CD8-positive, alpha-beta memory T cell (primary cell): Measurements from ENCODE around the gene SCAPER. TPM values are rescaled to one million over a fixed set of nuclear protein-coding genes. Genes with fewer than 3 reads are reported as not detected.
A peak's percentile ranks its signal among the peaks of the same experiment; 100 is the strongest.

Experiments
- CTCF ChIA-PET: fragments of 350-600 bp; sonication (Branson Sonifier 250); formaldehyde crosslinking; loops from one replicate; lab custom pipeline; 2021; ENCODE audit warnings: antibody characterized with exemption; lab: Charles Lee
- POLR2A ChIA-PET: fragments of 350-600 bp; sonication (Branson Sonifier 250); formaldehyde crosslinking; loops from one replicate; lab custom pipeline; 2021; ENCODE audit warnings: antibody characterized with exemption; lab: Charles Lee
- DNase-seq, 5 donors: peaks; one replicate each; pipeline versions ENCODE4 v3.0.0 to v3.0.0-alpha.2; 2020 to 2022; ENCODE audit warnings: mixed read lengths in 1 of 5
- H3K27ac ChIP-seq: one replicate; pipeline ENCODE4 v1.7.0; 2013; ENCODE audit warnings: low read depth, mild to moderate bottlenecking, low read length, moderate library complexity
- H3K27me3 ChIP-seq: 2 replicates; pipeline ENCODE4 v1.7.0; 2013; ENCODE audit warnings: low read length, mild to moderate bottlenecking; ENCODE audit not compliant: insufficient read depth, poor library complexity, severe bottlenecking
- H3K36me3 ChIP-seq: 2 replicates; pipeline ENCODE4 v1.7.0; 2013; ENCODE audit warnings: mild to moderate bottlenecking, low read length, moderate library complexity; ENCODE audit not compliant: insufficient read depth
- H3K4me1 ChIP-seq: 2 replicates; pipeline ENCODE4 v1.7.0; 2013; ENCODE audit warnings: mild to moderate bottlenecking, low read length, moderate library complexity; ENCODE audit not compliant: insufficient read depth
- H3K4me3 ChIP-seq: 2 replicates; pipeline ENCODE4 v1.7.0; 2013; ENCODE audit warnings: mild to moderate bottlenecking, low read length
- H3K9me3 ChIP-seq: 2 replicates; pipeline ENCODE4 v1.7.0; 2013; ENCODE audit warnings: mild to moderate bottlenecking, low read length
- H3K27ac Mint-ChIP-seq, 8 donors: one replicate each; pipeline ENCODE4 v1.8.0; 2020 to 2021; ENCODE audit warnings: mixed read lengths in 8 of 8, mild to moderate bottlenecking in 6 of 8, inconsistent platforms in 3 of 8, moderate library complexity in 3 of 8
- H3K27me3 Mint-ChIP-seq, 2 donors: one replicate each; pipeline ENCODE4 v1.8.0; 2020 to 2021; ENCODE audit warnings: mixed read lengths in 2 of 2, mild to moderate bottlenecking in 1 of 2, moderate library complexity in 1 of 2
- H3K36me3 Mint-ChIP-seq, 3 donors: one replicate each; pipeline ENCODE4 v1.8.0; 2020 to 2021; ENCODE audit warnings: mixed read lengths in 3 of 3, inconsistent platforms in 1 of 3, mild to moderate bottlenecking in 1 of 3
- H3K4me1 Mint-ChIP-seq, 3 donors: one replicate each; pipeline ENCODE4 v1.8.0; 2020 to 2021; ENCODE audit warnings: mixed read lengths in 3 of 3, inconsistent platforms in 1 of 3, mild to moderate bottlenecking in 1 of 3
- H3K4me3 Mint-ChIP-seq, 7 donors: one replicate each; pipeline ENCODE4 v1.8.0; 2020 to 2021; ENCODE audit warnings: mixed read lengths in 7 of 7, mild to moderate bottlenecking in 6 of 7, moderate library complexity in 4 of 7, inconsistent platforms in 2 of 7
- H3K9me3 Mint-ChIP-seq, 5 donors: one replicate each; pipeline ENCODE4 v1.8.0; 2020 to 2022; ENCODE audit warnings: mixed read lengths in 5 of 5, mild to moderate bottlenecking in 3 of 5, moderate library complexity in 2 of 5, inconsistent platforms in 1 of 5
- polyA plus RNA-seq: library from polyadenylated mRNA; unstranded; fragments of 300-500 nt; fragmentation: Illumina TruSeq; gene quantifications from one replicate; pipeline ENCODE4 v1.2.3, GENCODE V29; 2021
- total RNA-seq, 2 experiments: library from RNA; stranded (reverse); gene quantifications; one replicate each; pipeline ENCODE4 v1.2.3, GENCODE V29; 2021

The SCAPER gene
- total and polyA plus RNA-seq, 3 experiments from 2014 or later: 15.5 to 26.6 (median 16.0) TPM

DNA sequence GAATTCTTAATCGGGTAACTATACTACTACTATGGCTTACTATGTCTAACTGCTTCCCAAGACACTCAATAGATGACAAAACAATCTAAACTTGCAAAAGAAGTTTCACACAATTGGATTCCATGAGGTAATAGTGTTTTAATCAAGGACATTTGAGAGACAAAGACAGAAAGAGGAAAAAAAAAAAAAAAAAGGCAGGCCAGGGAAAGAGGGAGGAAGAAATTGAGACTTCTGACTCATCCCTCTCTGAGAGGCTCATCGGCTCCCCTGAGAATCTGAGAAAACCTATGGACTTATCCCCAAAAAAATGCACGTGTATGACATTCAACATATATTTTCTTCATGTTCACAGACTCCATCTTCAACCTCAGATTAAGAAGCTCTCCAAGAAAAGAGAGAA, 61.0 kb downstream of the SCAPER start:
- DNase-seq: no peak
- Mint-ChIP-seq H3K4me3 (no peak overlapping the region), H3K27me3 (no peaks in the 10 kb centered on the region), H3K4me1 (peaks cover 19 to 40% (median 33%) of the 10 kb centered on the region in 3 donors), H3K27ac (peak overlapping the region in 1 of 8 donors; percentile 30), H3K9me3 (no peaks in the 10 kb centered on the region), H3K36me3 (peaks cover 4 to 26% (median 11%) of the 10 kb centered on the region in 3 donors)
- no peak overlapping the region for H3K27ac ChIP-seq
- POLR2A ChIA-PET: no interaction called here
- no peaks in the 10 kb centered on the region for H3K27me3 ChIP-seq
- H3K36me3 ChIP-seq: no peaks in the 10 kb centered on the region
- no peak overlapping the region for H3K4me3 ChIP-seq
- H3K9me3 ChIP-seq: no peaks in the 10 kb centered on the region
- no peaks in the 10 kb centered on the region for H3K4me1 ChIP-seq
- CTCF ChIA-PET: no interaction called here

DNA sequence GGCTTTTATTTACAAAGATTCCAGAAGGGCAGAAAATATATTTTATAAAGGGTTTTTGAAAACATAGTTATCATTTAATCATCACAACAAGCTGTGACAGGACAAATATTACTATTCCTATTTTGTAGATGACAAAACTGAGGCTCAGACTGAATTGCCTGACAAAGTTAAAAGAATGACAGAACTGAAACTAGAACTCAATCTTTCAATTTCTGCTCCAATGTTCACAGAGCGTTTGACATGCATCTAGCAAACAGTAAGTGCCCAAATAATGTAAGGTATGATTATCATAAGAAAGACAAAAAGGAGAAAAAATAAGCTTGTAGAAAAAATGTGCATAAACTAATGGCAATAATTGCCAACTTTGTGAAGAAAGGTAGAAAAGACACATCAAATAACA, 61.9 kb downstream of the SCAPER start:
- Mint-ChIP-seq H3K36me3 (peaks cover 0 to 30% (median 9%) of the 10 kb centered on the region in 3 donors), H3K4me1 (peaks cover 18 to 41% (median 38%) of the 10 kb centered on the region in 3 donors), H3K4me3 (no peak overlapping the region), H3K27ac (peak overlapping the region in 1 of 8 donors; percentile 29), H3K9me3 (no peaks in the 10 kb centered on the region), H3K27me3 (no peaks in the 10 kb centered on the region)
- no peaks in the 10 kb centered on the region for H3K36me3 ChIP-seq
- ChIA-PET POLR2A (no interaction called here), CTCF (no interaction called here)
- DNase-seq: no peak
- no peaks in the 10 kb centered on the region for H3K27me3 ChIP-seq
- H3K9me3 ChIP-seq: no peaks in the 10 kb centered on the region
- no peak overlapping the region for H3K4me3 ChIP-seq
- H3K4me1 ChIP-seq: no peaks in the 10 kb centered on the region
- H3K27ac ChIP-seq: no peak overlapping the region

DNA sequence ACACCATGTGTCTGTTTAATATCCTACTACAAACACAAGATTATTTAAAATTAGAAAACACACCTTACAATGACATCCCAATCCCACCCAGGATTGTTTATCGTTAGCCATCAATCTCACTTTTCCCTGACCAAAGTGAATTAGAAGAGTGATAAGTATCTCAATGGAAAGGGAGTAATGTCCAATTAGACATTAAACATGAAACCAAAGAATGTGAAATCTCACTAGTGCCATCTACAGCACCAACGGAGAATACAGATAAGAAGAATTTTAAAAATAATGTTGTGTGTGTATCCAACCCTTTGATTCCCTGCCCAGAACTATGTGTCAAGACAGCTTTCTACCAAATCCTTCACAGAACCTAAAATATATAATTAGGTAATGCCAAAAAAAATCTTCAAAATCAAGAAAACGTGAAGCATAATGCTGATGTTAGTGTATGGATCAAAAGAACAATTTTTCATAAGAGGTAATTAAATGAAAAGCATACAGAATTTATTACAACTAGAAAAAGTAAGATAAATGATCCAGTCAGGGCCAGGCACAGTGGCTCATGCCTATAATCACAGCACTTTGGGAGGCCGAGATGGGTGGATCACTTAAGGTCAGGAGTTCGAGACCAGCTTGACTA, 64.2 kb downstream of the SCAPER start:
- CTCF ChIA-PET: no interaction called here
- H3K36me3 Mint-ChIP-seq: peaks cover 17 to 36% (median 20%) of the 10 kb centered on the region in 3 donors
- DNase-seq: no peak
- POLR2A ChIA-PET: no interaction called here
- no peaks in the 10 kb centered on the region for H3K9me3 ChIP-seq
- no peaks in the 10 kb centered on the region for H3K4me1 ChIP-seq
- H3K27me3 ChIP-seq: no peaks in the 10 kb centered on the region
- H3K4me3 Mint-ChIP-seq: no peak overlapping the region
- no peaks in the 10 kb centered on the region for H3K27me3 Mint-ChIP-seq
- H3K27ac ChIP-seq: no peak overlapping the region
- no peak overlapping the region for H3K4me3 ChIP-seq
- H3K27ac Mint-ChIP-seq: no peak overlapping the region
- peaks cover 15 to 44% (median 32%) of the 10 kb centered on the region in 3 donors for H3K4me1 Mint-ChIP-seq
- H3K9me3 Mint-ChIP-seq: peaks cover 0 to 4% (median 0%) of the 10 kb centered on the region in 5 donors
- H3K36me3 ChIP-seq: no peaks in the 10 kb centered on the region

DNA sequence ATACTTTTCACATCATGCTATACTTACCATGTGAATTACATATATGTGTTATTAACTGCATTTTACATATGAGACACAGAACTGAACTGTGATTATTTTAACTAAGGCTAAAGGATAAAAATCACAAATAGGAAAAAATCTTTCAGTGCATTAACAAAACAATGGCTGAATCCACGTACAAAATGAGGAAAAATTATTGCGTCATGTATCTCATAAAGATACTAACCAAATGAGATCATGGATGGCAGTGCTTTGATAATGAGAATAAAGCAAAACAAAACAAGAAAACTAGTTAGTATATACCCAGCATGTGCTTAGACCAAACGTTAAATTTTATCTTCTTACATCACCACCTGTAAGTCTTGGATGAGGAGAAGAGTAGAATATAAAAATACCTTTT, 66.0 kb downstream of the SCAPER start:
- no peak for DNase-seq
- H3K36me3 ChIP-seq: no peaks in the 10 kb centered on the region
- Mint-ChIP-seq H3K27me3 (no peaks in the 10 kb centered on the region), H3K4me1 (peaks cover 21 to 48% (median 35%) of the 10 kb centered on the region in 3 donors), H3K27ac (no peak overlapping the region), H3K4me3 (no peak overlapping the region), H3K9me3 (peaks cover 0 to 6% (median 2%) of the 10 kb centered on the region in 5 donors), H3K36me3 (peaks cover 27 to 39% (median 35%) of the 10 kb centered on the region in 3 donors)
- no peak overlapping the region for H3K27ac ChIP-seq
- H3K4me1 ChIP-seq: no peaks in the 10 kb centered on the region
- H3K9me3 ChIP-seq: no peaks in the 10 kb centered on the region
- no peak overlapping the region for H3K4me3 ChIP-seq
- ChIA-PET POLR2A (no interaction called here), CTCF (no interaction called here)
- H3K27me3 ChIP-seq: no peaks in the 10 kb centered on the region

DNA sequence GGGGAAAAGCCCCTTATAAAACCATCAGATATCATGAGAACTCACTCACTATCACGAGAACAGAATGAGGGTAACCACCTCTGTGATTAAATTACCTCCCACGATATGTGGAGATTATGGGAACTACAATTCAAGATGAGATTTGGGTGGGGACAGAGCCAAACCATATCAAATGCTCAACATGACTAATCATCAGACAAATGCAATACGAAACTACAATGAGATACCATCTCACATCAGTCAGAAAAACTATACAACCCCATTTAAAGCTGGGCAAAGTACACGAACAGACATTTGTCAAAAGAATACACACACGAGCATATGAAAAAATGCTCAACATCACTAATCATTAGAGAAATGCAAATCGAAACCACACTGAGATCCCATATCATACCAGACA, 67.7 kb downstream of the SCAPER start:
- peaks cover 20 to 50% (median 32%) of the 10 kb centered on the region in 3 donors for H3K4me1 Mint-ChIP-seq

DNA sequence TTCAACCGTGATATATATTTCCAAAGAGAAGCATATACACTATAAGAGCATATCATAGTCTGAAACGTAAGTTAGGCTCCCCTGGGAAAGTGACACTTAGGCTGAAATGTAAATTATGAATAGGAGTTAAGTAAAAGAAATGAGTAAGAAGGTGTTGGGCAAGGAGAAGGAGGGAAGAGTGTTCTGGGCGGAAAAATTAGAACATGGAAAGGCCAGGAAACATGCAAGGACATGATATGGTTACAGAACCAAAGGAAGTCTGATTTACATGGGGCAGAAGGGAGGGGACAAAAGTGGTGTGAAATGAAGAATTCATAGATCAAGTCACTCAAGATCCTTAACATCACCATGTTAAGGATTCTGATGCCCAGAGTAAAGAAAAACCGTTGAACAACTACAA, 75.2 kb downstream of the SCAPER start:
- POLR2A ChIA-PET: no interaction called here
- H3K4me1 Mint-ChIP-seq: peaks cover 9 to 20% (median 16%) of the 10 kb centered on the region in 3 donors
- Histone ChIP-seq H3K36me3 (no peaks in the 10 kb centered on the region), H3K27ac (no peak overlapping the region), H3K27me3 (no peaks in the 10 kb centered on the region), H3K9me3 (no peaks in the 10 kb centered on the region), H3K4me1 (no peaks in the 10 kb centered on the region), H3K4me3 (no peak overlapping the region)
- H3K27ac Mint-ChIP-seq: no peak overlapping the region
- no peaks in the 10 kb centered on the region for H3K27me3 Mint-ChIP-seq
- CTCF ChIA-PET: no interaction called here
- peaks cover 7 to 19% (median 8%) of the 10 kb centered on the region in 5 donors for H3K9me3 Mint-ChIP-seq
- H3K4me3 Mint-ChIP-seq: no peak overlapping the region
- DNase-seq: no peak
- H3K36me3 Mint-ChIP-seq: peaks cover 7 to 46% (median 25%) of the 10 kb centered on the region in 3 donors

More for the DNA sequence above, 67.7 kb downstream of the SCAPER start:
- H3K27ac ChIP-seq: no peak overlapping the region
- no peaks in the 10 kb centered on the region for H3K36me3 ChIP-seq
- Mint-ChIP-seq H3K27ac (peak overlapping the region in 1 of 8 donors; percentile 58), H3K4me3 (no peak overlapping the region), H3K36me3 (peaks cover 30 to 54% (median 52%) of the 10 kb centered on the region in 3 donors), H3K27me3 (no peaks in the 10 kb centered on the region), H3K9me3 (peaks cover 6 to 19% (median 9%) of the 10 kb centered on the region in 5 donors)
- H3K4me3 ChIP-seq: no peak overlapping the region
- POLR2A ChIA-PET: no interaction called here
- no peaks in the 10 kb centered on the region for H3K4me1 ChIP-seq
- no peak for DNase-seq
- CTCF ChIA-PET: no interaction called here
- H3K9me3 ChIP-seq: no peaks in the 10 kb centered on the region
- no peaks in the 10 kb centered on the region for H3K27me3 ChIP-seq

DNA sequence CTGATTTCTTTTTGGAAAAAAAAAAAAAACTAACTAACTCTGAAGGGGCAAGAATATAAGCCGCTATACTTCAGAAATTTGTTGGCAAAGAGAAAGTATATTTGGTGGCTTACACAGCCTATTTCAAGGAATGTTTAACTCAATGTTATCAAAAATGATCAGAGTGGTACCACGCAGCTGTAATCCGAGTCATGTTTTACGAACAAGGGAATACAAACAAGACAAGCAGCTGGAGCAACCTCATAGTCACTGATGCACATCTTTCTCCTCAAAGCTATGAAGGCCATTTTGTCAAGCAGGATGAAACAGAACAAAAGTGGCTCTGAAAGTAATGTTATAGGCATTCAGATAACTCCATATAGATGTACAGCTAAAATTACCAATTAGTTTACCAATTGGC, 81.2 kb downstream of the SCAPER start:
- no peak overlapping the region for H3K4me3 Mint-ChIP-seq

DNA sequence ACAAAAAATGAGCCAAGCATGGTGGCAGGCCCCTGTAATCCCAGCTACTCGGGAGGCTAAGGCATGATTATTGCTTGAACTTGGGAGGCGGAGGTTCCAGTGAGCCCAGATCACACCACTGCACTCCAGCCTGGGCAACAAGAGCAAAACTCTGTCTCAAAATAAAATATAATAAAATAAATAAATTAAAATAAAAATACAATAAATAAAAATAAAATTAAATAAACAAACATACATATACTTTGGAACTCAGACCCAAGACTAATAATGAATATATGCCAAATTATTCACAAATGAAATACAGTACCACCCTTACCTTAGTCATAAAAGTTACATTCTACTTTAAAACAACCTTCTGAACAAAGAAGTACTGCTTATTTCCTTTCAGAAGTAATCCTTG, 81.8 kb downstream of the SCAPER start:
- H3K27ac Mint-ChIP-seq: no peak overlapping the region
- Histone ChIP-seq H3K36me3 (no peaks in the 10 kb centered on the region), H3K27me3 (no peaks in the 10 kb centered on the region), H3K4me1 (no peaks in the 10 kb centered on the region), H3K4me3 (no peak overlapping the region), H3K27ac (no peak overlapping the region), H3K9me3 (no peaks in the 10 kb centered on the region)
- ChIA-PET POLR2A (no interaction called here), CTCF (no interaction called here)
- no peak for DNase-seq
- peaks cover 4 to 20% (median 15%) of the 10 kb centered on the region in 3 donors for H3K36me3 Mint-ChIP-seq
- H3K27me3 Mint-ChIP-seq: no peaks in the 10 kb centered on the region
- H3K9me3 Mint-ChIP-seq: peaks cover 0 to 2% (median under 1%) of the 10 kb centered on the region in 5 donors
- H3K4me3 Mint-ChIP-seq: no peak overlapping the region
- peaks cover 17 to 30% (median 22%) of the 10 kb centered on the region in 3 donors for H3K4me1 Mint-ChIP-seq

More for the DNA sequence above, 81.2 kb downstream of the SCAPER start:
- Histone ChIP-seq H3K4me3 (no peak overlapping the region), H3K4me1 (no peaks in the 10 kb centered on the region), H3K36me3 (no peaks in the 10 kb centered on the region), H3K27ac (no peak overlapping the region), H3K9me3 (no peaks in the 10 kb centered on the region), H3K27me3 (no peaks in the 10 kb centered on the region)
- CTCF ChIA-PET: no interaction called here
- peaks cover 11 to 24% (median 16%) of the 10 kb centered on the region in 3 donors for H3K4me1 Mint-ChIP-seq
- POLR2A ChIA-PET: no interaction called here
- peaks cover 4 to 17% (median 12%) of the 10 kb centered on the region in 3 donors for H3K36me3 Mint-ChIP-seq
- H3K27me3 Mint-ChIP-seq: no peaks in the 10 kb centered on the region
- H3K27ac Mint-ChIP-seq: no peak overlapping the region
- H3K9me3 Mint-ChIP-seq: peaks cover 0 to 2% (median 0%) of the 10 kb centered on the region in 5 donors
- no peak for DNase-seq
